Activated CD4-positive, alpha-beta T cell treated with anti-CD3 and anti-CD28 coated beads, Interleukin-2, Interleukin-4, amounts not matched to agents 100 ng/mL and 50 ng/mL, durations not matched to agents 16 hours and 8 hours (primary cell): ENCODE data around the gene DNAJB2.
"Not testable (repeated sequence)": the region's sequence is repeated elsewhere in the genome, so short reads cannot be mapped to it uniquely, and the experiment has no call there.

Source experiments
- DNase-seq: peaks from one replicate; pipeline ENCODE4 v3.0.0-alpha.2; 2020; ENCODE audit warnings: low spot score

Gene DNAJB2

DNA sequence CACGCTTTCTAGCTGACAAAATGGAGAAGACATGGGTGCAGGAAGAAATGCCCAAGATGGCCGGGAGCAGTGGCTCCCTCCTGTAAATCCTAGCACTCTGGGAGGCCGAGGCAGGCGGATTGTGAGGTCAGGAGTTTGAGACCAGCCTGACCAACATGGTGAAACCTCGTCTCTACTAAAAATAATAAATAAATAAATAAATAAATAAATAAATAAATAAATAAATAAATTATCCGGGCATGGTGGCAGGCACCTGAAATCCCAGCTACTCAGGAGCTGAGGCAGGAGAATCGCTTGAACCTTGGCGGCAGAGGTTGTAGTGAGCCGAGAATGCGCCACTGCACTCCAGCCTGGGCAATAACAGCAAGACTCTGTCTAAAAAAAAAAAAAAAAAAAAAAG lies 20.2 kb upstream of the DNAJB2 start:
- DNase-seq, result not testable (repeated sequence)

- DNase-seq, result no peak
These were observed 17.9 kb upstream of the DNAJB2 start for GRCh38 chr2:219261024-219261855.

GRCh38 chr2:219266232-219266631 lies 12.9 kb upstream of the DNAJB2 start:
- DNase-seq, result no peak

GRCh38 chr2:219266886-219267285 lies 12.3 kb upstream of the DNAJB2 start:
- no peak for DNase-seq

- no peak for DNase-seq
These were observed 10.9 kb upstream of the DNAJB2 start for GRCh38 chr2:219268294-219268693.

DNA sequence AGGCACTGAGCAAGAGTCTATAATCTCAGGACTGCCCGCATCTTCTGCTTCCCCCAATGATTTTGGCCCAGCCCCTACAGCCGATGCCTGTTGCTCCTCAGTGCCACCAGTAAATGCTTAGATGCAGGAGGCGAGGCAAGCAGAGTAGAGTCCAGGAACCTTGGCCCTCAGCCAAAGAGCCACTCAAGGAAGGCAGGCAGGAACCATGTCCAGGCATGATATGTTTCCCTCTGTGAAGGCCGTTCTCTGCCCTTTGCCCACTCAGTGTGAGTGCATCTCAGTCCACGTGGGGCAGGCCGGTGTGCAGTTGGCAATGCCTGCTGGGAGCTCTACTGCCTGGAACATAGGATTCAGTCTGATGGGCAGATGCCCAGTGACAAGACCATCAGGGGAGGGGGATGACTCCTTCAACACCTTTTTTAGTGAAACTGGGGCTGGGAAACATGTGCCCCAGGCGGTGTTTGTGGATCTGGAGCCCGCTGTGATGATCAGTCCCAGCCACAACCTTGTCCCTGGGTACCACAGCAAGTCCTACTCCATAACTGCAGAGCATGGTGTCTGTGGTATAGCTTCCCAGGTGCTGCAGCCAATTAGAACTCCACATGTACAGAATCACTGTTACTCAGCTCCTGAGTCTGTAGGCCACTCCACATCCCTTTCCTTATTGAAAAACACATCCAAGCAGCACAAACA lies 9.7 kb upstream of the DNAJB2 start:
- no peak for DNase-seq

GRCh38 chr2:219270055-219270372 lies 9.2 kb upstream of the DNAJB2 start:
- no peak for DNase-seq

DNA sequence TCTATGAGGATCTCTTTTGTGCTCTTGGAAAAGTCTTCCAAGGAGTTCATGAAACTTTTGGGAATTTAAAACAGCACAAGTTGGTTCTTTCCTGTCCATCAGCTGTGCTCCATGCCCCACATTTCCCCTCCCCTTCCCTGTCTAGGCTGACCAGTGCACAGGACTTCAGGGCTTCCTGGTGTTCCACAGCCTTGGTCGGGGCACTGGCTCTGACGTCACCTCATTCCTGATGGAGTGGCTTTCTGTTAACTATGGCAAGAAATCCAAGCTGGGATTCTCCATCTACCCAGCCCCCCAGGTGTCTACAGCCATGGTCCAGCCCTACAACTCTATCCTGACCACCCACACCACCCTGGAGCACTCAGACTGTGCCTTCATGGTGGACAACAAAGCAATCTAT lies 8.1 kb upstream of the DNAJB2 start:
- DNase-seq, result no peak

- no peak for DNase-seq
These were observed 6.8 kb upstream of the DNAJB2 start for GRCh38 chr2:219272356-219272755.

DNA sequence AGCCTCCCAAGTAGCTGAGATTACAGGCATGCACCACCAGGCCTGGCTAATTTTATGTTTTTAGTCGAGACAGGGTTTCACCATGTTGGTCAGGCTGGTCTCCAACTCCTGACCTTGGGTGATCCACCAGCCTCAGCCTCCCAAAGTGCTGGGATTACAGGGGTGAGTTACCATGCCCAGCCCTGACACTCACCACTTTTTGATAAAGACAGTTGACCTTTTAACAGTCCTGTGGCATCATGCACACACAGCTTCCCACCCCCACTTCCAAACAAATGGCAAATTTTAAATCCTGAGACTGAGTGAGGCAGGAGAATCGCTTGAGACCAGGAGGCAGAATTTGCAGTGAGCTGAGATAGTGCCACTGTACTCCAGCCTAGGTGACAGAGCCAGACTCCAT lies 6.2 kb upstream of the DNAJB2 start:
- no peak for DNase-seq

- DNase-seq, result no peak
These were observed 5.2 kb upstream of the DNAJB2 start for GRCh38 chr2:219273937-219274336.

DNA sequence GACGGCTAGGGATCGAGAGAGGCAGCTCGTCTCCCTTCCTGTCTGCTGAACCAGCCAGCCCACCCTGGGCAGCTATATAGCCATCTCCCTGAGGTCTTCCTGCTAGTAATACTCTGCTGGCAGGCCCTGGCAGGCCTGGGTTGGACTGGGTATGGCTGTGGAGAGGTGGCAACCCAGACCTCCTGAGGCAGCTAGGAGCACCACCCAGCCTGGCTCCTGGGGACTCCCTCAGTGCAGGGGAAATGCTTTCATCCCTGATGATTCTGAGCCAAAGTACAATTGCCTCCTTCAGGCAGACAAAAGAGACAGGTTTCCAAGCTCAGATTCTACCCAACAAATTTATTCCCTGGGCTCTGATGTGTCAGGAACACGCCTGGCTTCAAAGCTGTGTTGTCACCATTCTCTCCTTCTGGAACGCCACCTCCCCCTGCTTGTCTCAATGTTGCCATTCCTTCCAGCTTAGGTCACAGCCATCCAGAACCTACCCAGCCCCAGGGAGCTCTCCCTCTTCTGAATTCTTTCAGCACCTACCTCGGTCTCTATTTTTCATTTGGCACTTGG lies 4.7 kb upstream of the DNAJB2 start:
- DNase-seq, result no peak

DNA sequence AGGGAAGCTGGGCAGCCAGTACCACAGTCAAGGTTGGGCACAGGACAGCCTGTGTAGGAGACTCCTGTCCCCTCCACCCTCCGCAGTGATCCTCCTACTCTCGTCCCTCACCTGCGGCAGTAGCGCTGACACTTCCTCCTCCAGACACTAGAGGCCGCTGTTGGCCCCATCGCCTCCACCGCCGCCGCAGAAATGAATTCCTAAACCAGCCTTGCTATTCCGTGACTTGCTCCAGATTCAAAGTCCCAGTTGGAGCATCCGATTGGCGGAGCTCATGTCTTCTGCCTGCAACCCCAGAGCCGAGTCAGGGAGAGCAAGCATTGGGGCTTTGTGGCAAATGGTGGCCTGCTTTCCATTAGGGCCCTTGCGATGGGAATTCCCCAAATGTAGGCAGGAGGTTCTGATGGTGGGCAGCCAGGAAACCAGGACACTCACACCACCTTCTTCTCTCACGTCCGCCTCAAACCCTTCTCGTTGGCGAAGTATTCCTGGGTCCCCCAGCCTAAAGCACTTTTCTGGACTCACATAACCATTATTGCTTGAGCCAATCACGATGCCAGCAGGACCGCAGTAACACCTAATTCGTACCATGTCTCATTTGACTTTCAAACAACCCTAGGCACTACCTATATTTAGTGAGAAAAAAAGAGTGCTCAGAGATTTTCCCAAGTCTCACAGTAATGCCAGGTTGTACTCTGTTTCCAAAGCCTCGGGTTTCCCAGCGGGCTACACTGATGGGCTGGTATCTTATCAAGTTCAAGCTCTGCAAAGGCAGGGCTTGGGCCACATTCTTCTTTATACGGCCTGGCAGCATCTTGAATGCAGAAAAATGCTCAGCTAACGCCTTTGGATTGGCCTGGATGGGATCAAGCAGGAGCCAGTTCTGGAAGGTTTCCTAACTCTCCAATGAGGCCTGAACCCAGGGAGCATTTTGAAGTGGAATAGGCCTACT lies 1.2 kb upstream of the DNAJB2 start:
- DNase-seq, result peak; percentile 80

GRCh38 chr2:219278655-219279150 lies 463 bp upstream of the DNAJB2 start:
- DNase-seq, result no peak

DNA sequence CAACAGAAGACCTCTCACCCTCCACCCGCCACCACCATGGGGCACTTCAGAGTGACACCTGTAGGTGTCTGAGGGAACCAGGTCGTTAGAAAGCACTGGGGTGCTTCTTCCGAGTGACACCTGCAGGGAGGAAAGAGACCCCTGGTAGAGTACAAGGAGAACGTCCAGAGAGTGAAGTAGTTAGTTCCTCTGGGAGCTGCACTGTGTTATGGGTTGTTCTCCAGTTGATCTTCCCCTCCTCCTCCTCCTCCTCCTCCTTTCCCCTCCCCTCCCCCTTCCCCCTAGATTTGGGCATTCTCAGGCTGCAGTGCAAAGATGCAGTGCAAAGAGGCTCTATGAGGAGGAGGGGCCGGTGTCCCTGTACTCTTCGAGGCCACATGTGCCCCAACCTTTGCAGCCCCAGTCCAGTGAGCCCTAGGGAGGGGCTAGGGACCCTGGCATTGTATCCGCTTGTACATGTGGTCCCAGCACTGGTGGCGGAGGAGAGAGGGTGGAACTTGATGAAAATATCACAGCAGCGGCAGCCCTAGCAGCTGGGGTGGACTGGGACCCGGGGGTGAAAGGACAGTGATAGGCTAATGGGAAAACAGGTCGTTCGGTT lies 850 bp downstream of the DNAJB2 start:
- DNase-seq, result no peak

GRCh38 chr2:219280651-219281050 lies 1.5 kb downstream of the DNAJB2 start:
- DNase-seq, result no peak

DNA sequence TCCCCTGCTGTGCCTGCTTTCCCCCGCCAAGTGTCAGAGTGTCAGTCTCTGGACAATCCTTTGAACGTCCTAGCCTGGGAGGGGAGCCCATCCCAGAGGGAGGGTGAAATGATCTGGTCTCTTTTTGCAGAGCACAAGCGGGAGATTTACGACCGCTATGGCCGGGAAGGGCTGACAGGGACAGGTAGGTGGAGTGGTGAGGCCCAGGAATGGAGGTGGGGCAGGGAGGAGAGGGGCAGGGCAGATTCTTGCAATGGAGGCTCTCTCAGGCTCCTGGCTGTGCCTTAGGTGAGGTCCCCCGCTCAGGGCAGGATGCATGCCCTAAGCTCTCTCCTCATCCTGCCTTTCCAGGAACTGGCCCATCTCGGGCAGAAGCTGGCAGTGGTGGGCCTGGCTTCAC lies 2.4 kb downstream of the DNAJB2 start:
- no peak for DNase-seq

- DNase-seq, result no peak
These were observed 3.2 kb downstream of the DNAJB2 start for GRCh38 chr2:219282375-219282774.

DNA sequence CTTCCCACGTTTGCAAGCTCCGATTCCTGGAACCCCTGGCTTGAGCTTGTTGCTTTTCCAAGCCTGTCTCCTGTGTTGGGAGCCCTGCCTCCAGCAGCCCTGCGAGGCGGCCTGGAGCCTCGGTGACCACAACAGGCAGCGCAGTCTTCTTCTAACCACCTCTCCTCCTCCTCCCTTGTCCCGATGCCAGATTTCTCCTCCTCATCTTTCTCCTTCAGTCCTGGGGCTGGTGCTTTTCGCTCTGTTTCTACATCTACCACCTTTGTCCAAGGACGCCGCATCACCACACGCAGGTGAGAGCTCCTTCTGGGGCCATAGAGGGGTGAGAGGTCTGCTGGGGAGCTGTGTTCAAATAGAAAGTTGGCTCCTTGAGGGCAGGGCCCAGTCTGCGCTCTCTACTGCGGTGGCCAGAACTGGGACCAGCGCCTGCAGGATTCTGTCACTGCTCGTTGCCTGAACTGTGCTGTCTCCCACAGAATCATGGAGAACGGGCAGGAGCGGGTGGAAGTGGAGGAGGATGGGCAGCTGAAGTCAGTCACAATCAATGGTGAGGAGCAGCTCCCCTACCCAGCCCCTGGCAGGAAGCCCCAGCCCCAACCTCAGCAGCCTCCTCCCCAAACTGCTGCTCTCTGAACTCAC lies 3.9 kb downstream of the DNAJB2 start:
- DNase-seq, result no peak

- no peak for DNase-seq
These were observed 5.6 kb downstream of the DNAJB2 start for GRCh38 chr2:219284501-219285372.
